Fibroblast of lung (primary cell): ENCODE measurements around the gene SLC34A1. TPM values are rescaled to one million over a fixed set of nuclear protein-coding genes. Genes with fewer than 3 reads are reported as not detected.
"Not testable (repeated sequence)": the region's sequence is repeated elsewhere in the genome, so short reads cannot be mapped to it uniquely, and the experiment has no call there.

Experiments
- DNase-seq, 2 donors: peaks; one replicate each; pipeline versions ENCODE4 v3.0.0 to v3.0.0-alpha.2; 2010; ENCODE audit warnings: low read depth in 2 of 2
- H2AFZ ChIP-seq: 2 replicates; pipeline ENCODE4 v1.5.1; 2012; ENCODE audit warnings: low read length, control low read depth, inconsistent platforms
- H3K27ac ChIP-seq: 2 replicates; pipeline ENCODE4 v1.5.1; 2011; ENCODE audit warnings: low read length, control low read depth; ENCODE audit not compliant: insufficient read depth
- H3K27me3 ChIP-seq: 2 replicates; pipeline ENCODE4 v1.5.1; 2011; ENCODE audit warnings: mild to moderate bottlenecking, low read length; ENCODE audit not compliant: control insufficient read depth, insufficient read depth
- H3K36me3 ChIP-seq: 2 replicates; pipeline ENCODE4 v1.5.1; 2011; ENCODE audit warnings: low read length; ENCODE audit not compliant: control insufficient read depth, insufficient read depth
- H3K4me1 ChIP-seq: 2 replicates; pipeline ENCODE4 v1.5.1; 2011; ENCODE audit warnings: low read length; ENCODE audit not compliant: control insufficient read depth, insufficient read depth; ENCODE audit errors: extremely low read depth
- H3K4me2 ChIP-seq: 2 replicates; pipeline ENCODE4 v1.5.1; 2011; ENCODE audit warnings: low read length, control low read depth; ENCODE audit not compliant: insufficient read depth; ENCODE audit errors: extremely low read depth
- H3K4me3 ChIP-seq, 4 experiments: fragments of 200-600 bp in 1 of 4; sonication (generic) in 1 of 4; replicated peaks in 1 of 4; 2 replicates each; pipeline ENCODE4 v1.5.1; 2011 to 2016; ENCODE audit warnings: low read length in 4 of 4, low read depth in 3 of 4, mild to moderate bottlenecking in 3 of 4, control low read depth in 2 of 4, inconsistent platforms in 1 of 4, mixed read lengths in 1 of 4; ENCODE audit not compliant: insufficient read depth in 1 of 4; ENCODE audit errors: control extremely low read depth in 1 of 4
- H3K79me2 ChIP-seq: 2 replicates; pipeline ENCODE4 v1.5.1; 2012; ENCODE audit warnings: mild to moderate bottlenecking, low read length, inconsistent platforms; ENCODE audit not compliant: control insufficient read depth, insufficient read depth
- H3K9ac ChIP-seq: 2 replicates; pipeline ENCODE4 v1.5.1; 2011; ENCODE audit warnings: mild to moderate bottlenecking, low read length, control low read depth; ENCODE audit not compliant: insufficient read depth
- H3K9me3 ChIP-seq: 2 replicates; pipeline ENCODE4 v1.5.1; 2012; ENCODE audit warnings: low read depth, low read length; ENCODE audit not compliant: control insufficient read depth, insufficient read depth
- H4K20me1 ChIP-seq: 2 replicates; pipeline ENCODE4 v1.5.1; 2011; ENCODE audit warnings: low read length; ENCODE audit not compliant: control insufficient read depth, insufficient read depth; ENCODE audit errors: extremely low read depth
- EZH2 ChIP-seq: IDR thresholded peaks from 2 replicates; pipeline ENCODE4 v1.5.1; 2012; ENCODE audit warnings: low read length, control low read depth, mild to moderate bottlenecking; ENCODE audit errors: missing control alignments
- polyA plus RNA-seq, 2 donors: library from polyadenylated mRNA; depleted of rRNA in 1 of 2; stranded (reverse) in 1 of 2; unstranded in 1 of 2; fragments of >200 nt; gene quantifications; 2 replicates each; pipeline ENCODE4 v1.2.1, GENCODE V29; 2011 to 2012; ENCODE audit warnings: missing spikeins in 1 of 2
- total RNA-seq: library from RNA; depleted of rRNA; stranded (reverse); fragments of >200 nt; gene quantifications from 2 replicates; pipeline ENCODE4 v1.2.1, GENCODE V29; 2014
- TF ChIP-seq, protein P1 (sequence below), 2 donors: IDR thresholded peaks in 1 of 2; conservative IDR thresholded peaks in 1 of 2; 1 replicate in 1 of 2; 2 replicates in 1 of 2; pipeline ENCODE4 v1.5.1; 2011 to 2012; ENCODE audit warnings: low read length in 2 of 2, control low read depth in 1 of 2, inconsistent platforms in 1 of 2, low read depth in 1 of 2, mild to moderate bottlenecking in 1 of 2

The SLC34A1 gene
- total and polyA plus RNA-seq, 2 donors (not counting 1 experiment from before 2014, with no cell fraction given) = not detected

GRCh38 chr5:177358370-177358819 is 25.8 kb upstream of the SLC34A1 start:
- no peaks in the 10 kb centered on the region for H3K36me3 ChIP-seq
- no peaks in the 10 kb centered on the region for H3K4me1 ChIP-seq
- TF ChIP-seq EZH2 = no peak
- TF ChIP-seq, protein P1, sequence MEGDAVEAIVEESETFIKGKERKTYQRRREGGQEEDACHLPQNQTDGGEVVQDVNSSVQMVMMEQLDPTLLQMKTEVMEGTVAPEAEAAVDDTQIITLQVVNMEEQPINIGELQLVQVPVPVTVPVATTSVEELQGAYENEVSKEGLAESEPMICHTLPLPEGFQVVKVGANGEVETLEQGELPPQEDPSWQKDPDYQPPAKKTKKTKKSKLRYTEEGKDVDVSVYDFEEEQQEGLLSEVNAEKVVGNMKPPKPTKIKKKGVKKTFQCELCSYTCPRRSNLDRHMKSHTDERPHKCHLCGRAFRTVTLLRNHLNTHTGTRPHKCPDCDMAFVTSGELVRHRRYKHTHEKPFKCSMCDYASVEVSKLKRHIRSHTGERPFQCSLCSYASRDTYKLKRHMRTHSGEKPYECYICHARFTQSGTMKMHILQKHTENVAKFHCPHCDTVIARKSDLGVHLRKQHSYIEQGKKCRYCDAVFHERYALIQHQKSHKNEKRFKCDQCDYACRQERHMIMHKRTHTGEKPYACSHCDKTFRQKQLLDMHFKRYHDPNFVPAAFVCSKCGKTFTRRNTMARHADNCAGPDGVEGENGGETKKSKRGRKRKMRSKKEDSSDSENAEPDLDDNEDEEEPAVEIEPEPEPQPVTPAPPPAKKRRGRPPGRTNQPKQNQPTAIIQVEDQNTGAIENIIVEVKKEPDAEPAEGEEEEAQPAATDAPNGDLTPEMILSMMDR (conservative IDR thresholded peaks at IDR 0.05 in 1 of 2, IDR thresholded peaks at IDR 0.05 in 1 of 2; ENCODE audit: low read depth in 1 of 2, low read length in 2 of 2) = no peak
- DNase-seq = no peak
- no peaks in the 10 kb centered on the region for H4K20me1 ChIP-seq
- H3K27ac ChIP-seq = no peak overlapping the region
- H3K27me3 ChIP-seq = peaks cover 17% of the 10 kb centered on the region
- H2AFZ ChIP-seq = no peak overlapping the region
- H3K9ac ChIP-seq = no peak overlapping the region
- no peaks in the 10 kb centered on the region for H3K79me2 ChIP-seq
- H3K4me2 ChIP-seq = no peak overlapping the region
- no peak overlapping the region for H3K4me3 ChIP-seq
- H3K9me3 ChIP-seq = no peaks in the 10 kb centered on the region

DNA sequence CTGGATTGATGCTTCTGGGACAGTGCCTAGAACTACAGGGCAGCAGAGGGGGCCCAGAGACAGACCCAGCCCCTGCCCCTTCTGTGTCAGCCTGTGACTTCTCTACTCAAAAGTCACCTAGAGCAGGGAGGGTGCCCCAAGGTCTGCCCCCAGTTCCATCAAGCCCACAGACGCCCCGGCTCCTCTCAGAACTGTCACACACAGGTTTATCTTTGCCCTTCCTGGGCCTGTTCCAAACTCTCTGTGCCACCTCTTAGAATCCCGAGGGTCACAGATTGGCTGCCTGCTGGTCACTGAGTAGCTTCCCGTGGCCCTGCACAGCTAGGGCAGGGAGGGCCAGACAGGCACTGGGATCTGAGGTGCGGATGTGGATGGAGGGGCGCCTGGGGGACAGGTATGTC is 24.8 kb upstream of the SLC34A1 start:
- TF ChIP-seq, protein P1 (conservative IDR thresholded peaks at IDR 0.05 in 1 of 2, IDR thresholded peaks at IDR 0.05 in 1 of 2; ENCODE audit: low read depth in 1 of 2, low read length in 2 of 2) = no peak
- TF ChIP-seq EZH2 = no peak
- no peaks in the 10 kb centered on the region for H3K9me3 ChIP-seq
- no peak overlapping the region for H3K27ac ChIP-seq
- no peaks in the 10 kb centered on the region for H3K79me2 ChIP-seq
- H2AFZ ChIP-seq = no peak overlapping the region
- H3K9ac ChIP-seq = no peak overlapping the region
- H3K36me3 ChIP-seq = no peaks in the 10 kb centered on the region
- no peak overlapping the region for H3K4me2 ChIP-seq
- no peaks in the 10 kb centered on the region for H4K20me1 ChIP-seq
- no peaks in the 10 kb centered on the region for H3K4me1 ChIP-seq
- H3K4me3 ChIP-seq = no peak overlapping the region
- no peak for DNase-seq
- peaks cover 17% of the 10 kb centered on the region for H3K27me3 ChIP-seq

DNA sequence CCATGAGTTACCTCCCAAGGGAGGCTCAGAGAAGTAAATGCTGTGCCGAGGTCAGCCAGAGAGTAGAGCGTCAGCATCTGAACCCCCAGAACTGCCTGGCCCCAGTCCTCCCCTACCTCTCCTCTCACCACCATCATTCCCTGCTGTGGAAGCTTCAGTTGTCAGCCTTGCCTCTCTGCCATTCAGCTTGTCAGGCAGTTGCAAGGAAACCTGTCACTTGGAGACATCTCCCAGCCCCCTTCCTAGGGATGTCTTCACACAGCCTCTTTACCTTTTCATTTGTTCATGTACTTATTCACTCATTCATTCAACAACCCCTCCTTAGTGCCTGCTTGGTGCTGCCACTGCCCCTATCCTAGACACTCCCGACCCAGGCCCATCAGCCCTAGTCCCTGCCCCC is 24.4 kb upstream of the SLC34A1 start:
- H3K27me3 ChIP-seq = peaks cover 17% of the 10 kb centered on the region
- H3K9me3 ChIP-seq = no peaks in the 10 kb centered on the region
- H3K4me1 ChIP-seq = no peaks in the 10 kb centered on the region
- no peaks in the 10 kb centered on the region for H3K79me2 ChIP-seq
- H3K4me3 ChIP-seq = no peak overlapping the region
- H3K27ac ChIP-seq = no peak overlapping the region
- no peaks in the 10 kb centered on the region for H4K20me1 ChIP-seq
- TF ChIP-seq, protein P1 (conservative IDR thresholded peaks at IDR 0.05 in 1 of 2, IDR thresholded peaks at IDR 0.05 in 1 of 2; ENCODE audit: low read depth in 1 of 2, low read length in 2 of 2) = no peak
- no peak for TF ChIP-seq EZH2
- H3K9ac ChIP-seq = no peak overlapping the region
- no peaks in the 10 kb centered on the region for H3K36me3 ChIP-seq
- no peak overlapping the region for H3K4me2 ChIP-seq
- no peak for DNase-seq
- no peak overlapping the region for H2AFZ ChIP-seq

- not testable (repeated sequence) for H2AFZ ChIP-seq, H3K27ac ChIP-seq, H3K4me2 ChIP-seq, H3K9me3 ChIP-seq, H3K9ac ChIP-seq, H4K20me1 ChIP-seq, H3K79me2 ChIP-seq, DNase-seq, H3K4me1 ChIP-seq, H3K4me3 ChIP-seq, H3K36me3 ChIP-seq
- peaks cover 17% of the 10 kb centered on the region for H3K27me3 ChIP-seq
Observed at GRCh38 chr5:177360740-177361139, 23.5 kb upstream of the SLC34A1 start.
